ENCODE measurements around the gene KDR. TPM values are rescaled to one million over a fixed set of nuclear protein-coding genes. Genes with fewer than 3 reads are reported as not detected.

The KDR gene
- polyA plus RNA-seq, 1 of the 3 experiments (the other 2 are of a cell fraction) = not detected

DNA sequence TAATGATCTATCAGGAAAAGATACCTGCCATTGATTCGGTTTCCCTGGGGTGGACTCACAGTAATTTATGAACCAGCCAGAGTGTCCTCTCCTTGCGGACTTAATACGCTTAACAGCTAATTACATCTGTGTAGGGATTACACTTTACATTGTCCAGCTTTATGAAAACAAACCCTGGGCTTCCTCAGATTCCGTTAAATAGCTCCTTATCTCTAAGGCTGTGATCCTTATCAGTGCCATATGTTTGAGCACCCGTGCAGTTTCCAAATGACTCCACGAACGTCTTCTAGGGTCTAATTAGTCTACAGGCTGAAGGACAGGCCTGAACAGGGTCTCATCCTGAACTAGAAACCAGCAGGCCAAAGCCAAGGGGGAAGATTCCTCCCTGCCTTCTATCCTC, 56.9 kb downstream of the KDR start:
- CTCF ChIA-PET = interaction anchor here (1.0 kb wide), 1 partner anchor 97 kb away, joined by 4 read pairs; no protein-coding TSS in a partner anchor
- WGBS (ENCODE audit: low lambda C conversion rate) = 29% methylated on average over 7 of the region's 7 CpGs
- H3K9ac ChIP-seq = no peak overlapping the region

DNA sequence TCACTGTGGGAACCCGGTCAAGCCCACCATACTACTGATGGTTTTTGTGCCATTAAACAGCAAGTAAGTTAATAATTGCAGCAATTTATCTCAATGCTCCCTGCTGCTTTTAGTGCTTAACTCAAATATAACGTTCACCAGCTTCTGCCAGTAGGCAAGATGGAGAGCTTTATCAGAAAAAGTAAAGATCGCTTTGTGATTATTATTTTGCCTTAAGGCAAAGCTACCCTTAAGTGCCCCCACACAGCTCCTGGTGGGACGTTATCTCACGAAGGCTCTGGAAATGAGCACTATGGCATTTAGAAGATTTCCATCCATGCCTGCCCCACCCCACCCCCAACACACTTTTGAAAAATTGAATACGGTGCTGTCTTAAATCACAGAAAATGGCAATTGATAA, 59.4 kb downstream of the KDR start:
- Histone ChIP-seq H3K9me3 (no peaks in the 10 kb centered on the region), H3K27ac (ENCODE audit: low read depth in 2 of 2, low read length in 1 of 2) (no peak overlapping the region), H3K27me3 (ENCODE audit: insufficient read depth) (no peaks in the 10 kb centered on the region), H4K20me1 (ENCODE audit: insufficient read depth) (no peaks in the 10 kb centered on the region), H3K9me2 (no peaks in the 10 kb centered on the region), H3K4me3 (ENCODE audit: low read depth in 2 of 2, low read length in 1 of 2) (no peak overlapping the region), H3K4me1 (ENCODE audit: control insufficient read depth in 1 of 2, insufficient read depth in 2 of 2, low read depth in 1 of 2, low read length in 1 of 2) (peaks cover 0 to 8% of the 10 kb centered on the region in 2 experiments; a peak in 1 of 4 replicates), H3F3A (replicated peaks; ENCODE audit: insufficient read depth) (no peaks in the 10 kb centered on the region), H3K36me3 (replicated peaks in 1 of 2; ENCODE audit: control insufficient read depth in 1 of 2, insufficient read depth in 2 of 2, low read length in 1 of 2) (no peaks in the 10 kb centered on the region), H3K79me2 (ENCODE audit: insufficient read depth) (no peaks in the 10 kb centered on the region), H3K9ac (no peak overlapping the region), H3K4me2 (no peak overlapping the region), H2AFZ (ENCODE audit: low read depth) (no peak overlapping the region)
- ChIA-PET POLR2A (interaction anchor here (1.0 kb wide), 1 partner anchor 29 kb away, joined by 3 read pairs; no protein-coding TSS in a partner anchor), CTCF (interaction anchor here (1.8 kb wide), 1 partner anchor 95 kb away, joined by 7 read pairs; no protein-coding TSS in a partner anchor)
- TF ChIP-seq GATA2 (CRISPR knock-in tag; IDR thresholded peaks at IDR 0.05) (peak; percentile 57), YY1 (IDR thresholded peaks at IDR 0.05; ENCODE audit: low read depth) (no peak), EP300 (IDR thresholded peaks at IDR 0.05; ENCODE audit: borderline replicate concordance in 1 of 2, low read depth in 1 of 2, low read length in 1 of 2) (peak in 1 of 2 experiments; percentile 52; a peak in 1 of 4 replicates), MEF2A (IDR thresholded peaks at IDR 0.05; ENCODE audit: borderline replicate concordance, low read depth) (no peak), TAF1 (IDR thresholded peaks at IDR 0.05; ENCODE audit: borderline replicate concordance, low read depth, low read length) (no peak)
- TF ChIP-seq, protein P1, sequence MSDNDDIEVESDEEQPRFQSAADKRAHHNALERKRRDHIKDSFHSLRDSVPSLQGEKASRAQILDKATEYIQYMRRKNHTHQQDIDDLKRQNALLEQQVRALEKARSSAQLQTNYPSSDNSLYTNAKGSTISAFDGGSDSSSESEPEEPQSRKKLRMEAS (IDR thresholded peaks at IDR 0.05; ENCODE audit: low read depth) = no peak
- peak; percentile 35 for DNase-seq
- WGBS (ENCODE audit: low lambda C conversion rate) = 10% methylated on average over 6 of the region's 6 CpGs

More for the DNA sequence above, 56.9 kb downstream of the KDR start:
- no peak for DNase-seq
- TF ChIP-seq, protein P2, sequence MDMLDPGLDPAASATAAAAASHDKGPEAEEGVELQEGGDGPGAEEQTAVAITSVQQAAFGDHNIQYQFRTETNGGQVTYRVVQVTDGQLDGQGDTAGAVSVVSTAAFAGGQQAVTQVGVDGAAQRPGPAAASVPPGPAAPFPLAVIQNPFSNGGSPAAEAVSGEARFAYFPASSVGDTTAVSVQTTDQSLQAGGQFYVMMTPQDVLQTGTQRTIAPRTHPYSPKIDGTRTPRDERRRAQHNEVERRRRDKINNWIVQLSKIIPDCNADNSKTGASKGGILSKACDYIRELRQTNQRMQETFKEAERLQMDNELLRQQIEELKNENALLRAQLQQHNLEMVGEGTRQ (IDR thresholded peaks at IDR 0.05; ENCODE audit: borderline replicate concordance, low read depth, low read length) = no peak
- TF ChIP-seq, protein P3, sequence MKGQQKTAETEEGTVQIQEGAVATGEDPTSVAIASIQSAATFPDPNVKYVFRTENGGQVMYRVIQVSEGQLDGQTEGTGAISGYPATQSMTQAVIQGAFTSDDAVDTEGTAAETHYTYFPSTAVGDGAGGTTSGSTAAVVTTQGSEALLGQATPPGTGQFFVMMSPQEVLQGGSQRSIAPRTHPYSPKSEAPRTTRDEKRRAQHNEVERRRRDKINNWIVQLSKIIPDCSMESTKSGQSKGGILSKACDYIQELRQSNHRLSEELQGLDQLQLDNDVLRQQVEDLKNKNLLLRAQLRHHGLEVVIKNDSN (IDR thresholded peaks at IDR 0.05; ENCODE audit: borderline replicate concordance, low read depth) = no peak
- no peak for TF ChIP-seq MXI1 (IDR thresholded peaks at IDR 0.05; ENCODE audit: low read depth, low read length)
- no peak for TF ChIP-seq FOXJ3 (CRISPR knock-in tag; IDR thresholded peaks at IDR 0.05)
- TF ChIP-seq ELF1 (IDR thresholded peaks at IDR 0.05) = no peak
- peak; percentile 43 for TF ChIP-seq GATA2 (CRISPR knock-in tag; IDR thresholded peaks at IDR 0.05)
- Histone ChIP-seq H3K27me3 (ENCODE audit: insufficient read depth) (no peaks in the 10 kb centered on the region), H3K9me2 (no peaks in the 10 kb centered on the region), H2AFZ (ENCODE audit: low read depth) (no peak overlapping the region; the same call in 1 of the 2 replicates), H3K4me2 (no peak overlapping the region), H3K4me3 (ENCODE audit: low read depth in 2 of 2, low read length in 1 of 2) (no peak overlapping the region), H3K36me3 (replicated peaks in 1 of 2; ENCODE audit: control insufficient read depth in 1 of 2, insufficient read depth in 2 of 2, low read length in 1 of 2) (no peaks in the 10 kb centered on the region), H3F3A (replicated peaks; ENCODE audit: insufficient read depth) (no peaks in the 10 kb centered on the region), H3K27ac (ENCODE audit: low read depth in 2 of 2, low read length in 1 of 2) (no peak overlapping the region), H4K20me1 (ENCODE audit: insufficient read depth) (no peaks in the 10 kb centered on the region), H3K4me1 (ENCODE audit: control insufficient read depth in 1 of 2, insufficient read depth in 2 of 2, low read depth in 1 of 2, low read length in 1 of 2) (peaks cover 0 to 8% of the 10 kb centered on the region in 2 experiments; a peak in 1 of 4 replicates), H3K79me2 (ENCODE audit: insufficient read depth) (no peaks in the 10 kb centered on the region), H3K9me3 (no peaks in the 10 kb centered on the region)
- POLR2A ChIA-PET = no interaction called here

Measured in SK-N-SH (cell line).